ENCODE results near the gene NAALADL2.

The NAALADL2 gene

DNA sequence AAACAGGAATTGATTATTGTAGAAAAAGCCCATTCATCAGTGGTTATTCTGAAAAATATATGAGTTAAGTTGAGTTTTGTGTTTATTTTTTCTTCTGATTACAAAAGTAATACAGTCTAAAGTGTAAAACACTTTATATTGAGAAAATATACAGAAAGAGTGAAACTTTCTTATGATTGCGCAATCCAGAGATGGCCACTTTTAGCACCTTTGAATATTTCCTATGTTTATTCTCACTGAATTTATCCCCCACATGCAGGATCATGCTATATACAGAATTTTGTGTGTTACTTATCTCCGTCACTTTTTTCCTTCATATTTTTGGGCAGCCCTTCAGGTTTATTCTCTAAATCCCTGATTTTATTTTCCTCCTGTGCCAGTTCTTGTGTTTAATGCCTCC lies 285.2 kb downstream of the NAALADL2 start:
- DNase-seq (ENCODE audit: low read depth) = no peak
- no peak overlapping the region for H3K4me3 ChIP-seq (replicated peaks; ENCODE audit: low read depth, low read length)
- no peak for TF ChIP-seq CTCF (IDR thresholded peaks at IDR 0.05; ENCODE audit: low read length, missing control alignments)

- peak; percentile 53 for DNase-seq (ENCODE audit: low read depth)
- TF ChIP-seq CTCF (IDR thresholded peaks at IDR 0.05; ENCODE audit: low read length, missing control alignments) = peak; percentile 49
- no peak overlapping the region for H3K4me3 ChIP-seq (replicated peaks; ENCODE audit: low read depth, low read length)
These were observed 287.1 kb downstream of the NAALADL2 start for GRCh38 chr3:175146258-175146657.

- H3K4me3 ChIP-seq (replicated peaks; ENCODE audit: low read depth, low read length) = no peak overlapping the region
- no peak for TF ChIP-seq CTCF (IDR thresholded peaks at IDR 0.05; ENCODE audit: low read length, missing control alignments)
- DNase-seq (ENCODE audit: low read depth) = peak; percentile 11
These were observed 290.5 kb downstream of the NAALADL2 start for GRCh38 chr3:175149675-175150074.

- no peak overlapping the region for H3K4me3 ChIP-seq (replicated peaks; ENCODE audit: low read depth, low read length)
- no peak for TF ChIP-seq CTCF (IDR thresholded peaks at IDR 0.05; ENCODE audit: low read length, missing control alignments)
These were observed 291.8 kb downstream of the NAALADL2 start for GRCh38 chr3:175150812-175151401.

DNA sequence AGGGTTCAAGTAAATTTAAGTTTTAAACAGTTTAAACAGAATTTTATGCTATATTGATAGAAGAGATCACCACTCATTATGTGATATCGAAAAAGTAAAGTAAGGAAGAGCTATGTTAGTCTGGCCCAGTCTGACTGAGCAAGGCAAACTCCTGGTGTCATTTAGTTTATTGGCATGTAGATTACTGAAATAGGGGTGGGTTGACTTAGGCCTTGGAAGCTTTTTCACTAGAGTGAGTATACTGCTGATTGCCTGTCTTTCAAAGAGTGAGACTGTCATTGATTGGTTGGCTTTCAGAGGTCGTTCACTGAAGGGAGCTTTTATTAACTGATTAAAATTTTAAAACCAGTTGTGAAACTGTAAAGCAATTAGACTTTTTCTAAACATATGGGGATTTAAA lies 294.5 kb downstream of the NAALADL2 start:
- H3K4me3 ChIP-seq (replicated peaks; ENCODE audit: low read depth, low read length) = no peak overlapping the region
- TF ChIP-seq CTCF (IDR thresholded peaks at IDR 0.05; ENCODE audit: low read length, missing control alignments) = no peak
- DNase-seq (ENCODE audit: low read depth) = no peak

More at GRCh38 chr3:175150812-175151401, 291.8 kb downstream of the NAALADL2 start:
- DNase-seq (ENCODE audit: low read depth) = no peak

DNA sequence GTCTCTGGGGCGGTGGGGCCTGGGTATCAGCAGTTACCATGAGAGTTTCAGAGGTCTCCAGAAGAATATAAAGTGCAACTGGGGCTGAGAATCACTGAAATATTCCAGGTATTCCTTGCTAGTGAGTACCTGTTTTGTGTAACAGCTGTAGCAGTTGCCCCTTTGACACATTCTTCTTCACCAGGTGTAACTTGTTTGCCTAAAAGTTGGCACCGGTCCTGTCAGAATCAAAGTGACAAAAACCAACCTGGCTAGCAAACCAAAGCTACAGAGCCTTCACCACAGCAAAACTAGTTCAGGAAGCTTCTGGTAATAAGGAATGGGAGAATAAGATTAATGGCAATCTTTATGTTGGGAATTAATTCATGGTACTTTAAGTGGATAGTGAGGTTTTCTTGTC lies 296.0 kb downstream of the NAALADL2 start:
- H3K4me3 ChIP-seq (replicated peaks; ENCODE audit: low read depth, low read length) = no peak overlapping the region
- DNase-seq (ENCODE audit: low read depth) = no peak
- no peak for TF ChIP-seq CTCF (IDR thresholded peaks at IDR 0.05; ENCODE audit: low read length, missing control alignments)

DNA sequence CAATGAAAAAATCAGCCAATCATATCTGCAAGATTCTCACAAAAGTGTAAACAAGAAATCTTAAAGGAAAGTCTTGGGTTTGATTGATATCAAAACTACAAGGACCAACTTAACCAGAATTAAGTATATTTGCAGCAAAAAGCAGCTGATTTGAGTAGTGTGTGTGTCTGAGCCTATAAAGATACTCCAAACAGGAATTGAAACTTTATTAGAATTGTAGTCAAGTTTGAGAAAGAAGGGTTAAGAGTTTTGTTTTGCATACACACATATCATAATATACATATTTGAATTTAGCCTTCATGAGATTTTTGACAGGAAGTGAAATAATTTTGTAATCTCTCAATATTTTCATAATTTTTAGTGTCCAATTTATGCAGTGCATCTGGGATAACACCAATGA lies 300.1 kb downstream of the NAALADL2 start:
- no peak for DNase-seq (ENCODE audit: low read depth)
- no peak overlapping the region for H3K4me3 ChIP-seq (replicated peaks; ENCODE audit: low read depth, low read length)
- TF ChIP-seq CTCF (IDR thresholded peaks at IDR 0.05; ENCODE audit: low read length, missing control alignments) = no peak
